NCI-H2227 treated with DMSO at 0.1 percent for 48 hours (cell line): Measurements from ENCODE around the gene SLC8A2.

ENCODE experiments used
- DNase-seq: peaks from one replicate; lab custom pipeline; 2025; lab: John Stamatoyannopoulos, UW

SLC8A2 gene, protein sequence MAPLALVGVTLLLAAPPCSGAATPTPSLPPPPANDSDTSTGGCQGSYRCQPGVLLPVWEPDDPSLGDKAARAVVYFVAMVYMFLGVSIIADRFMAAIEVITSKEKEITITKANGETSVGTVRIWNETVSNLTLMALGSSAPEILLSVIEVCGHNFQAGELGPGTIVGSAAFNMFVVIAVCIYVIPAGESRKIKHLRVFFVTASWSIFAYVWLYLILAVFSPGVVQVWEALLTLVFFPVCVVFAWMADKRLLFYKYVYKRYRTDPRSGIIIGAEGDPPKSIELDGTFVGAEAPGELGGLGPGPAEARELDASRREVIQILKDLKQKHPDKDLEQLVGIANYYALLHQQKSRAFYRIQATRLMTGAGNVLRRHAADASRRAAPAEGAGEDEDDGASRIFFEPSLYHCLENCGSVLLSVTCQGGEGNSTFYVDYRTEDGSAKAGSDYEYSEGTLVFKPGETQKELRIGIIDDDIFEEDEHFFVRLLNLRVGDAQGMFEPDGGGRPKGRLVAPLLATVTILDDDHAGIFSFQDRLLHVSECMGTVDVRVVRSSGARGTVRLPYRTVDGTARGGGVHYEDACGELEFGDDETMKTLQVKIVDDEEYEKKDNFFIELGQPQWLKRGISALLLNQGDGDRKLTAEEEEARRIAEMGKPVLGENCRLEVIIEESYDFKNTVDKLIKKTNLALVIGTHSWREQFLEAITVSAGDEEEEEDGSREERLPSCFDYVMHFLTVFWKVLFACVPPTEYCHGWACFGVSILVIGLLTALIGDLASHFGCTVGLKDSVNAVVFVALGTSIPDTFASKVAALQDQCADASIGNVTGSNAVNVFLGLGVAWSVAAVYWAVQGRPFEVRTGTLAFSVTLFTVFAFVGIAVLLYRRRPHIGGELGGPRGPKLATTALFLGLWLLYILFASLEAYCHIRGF

DNA sequence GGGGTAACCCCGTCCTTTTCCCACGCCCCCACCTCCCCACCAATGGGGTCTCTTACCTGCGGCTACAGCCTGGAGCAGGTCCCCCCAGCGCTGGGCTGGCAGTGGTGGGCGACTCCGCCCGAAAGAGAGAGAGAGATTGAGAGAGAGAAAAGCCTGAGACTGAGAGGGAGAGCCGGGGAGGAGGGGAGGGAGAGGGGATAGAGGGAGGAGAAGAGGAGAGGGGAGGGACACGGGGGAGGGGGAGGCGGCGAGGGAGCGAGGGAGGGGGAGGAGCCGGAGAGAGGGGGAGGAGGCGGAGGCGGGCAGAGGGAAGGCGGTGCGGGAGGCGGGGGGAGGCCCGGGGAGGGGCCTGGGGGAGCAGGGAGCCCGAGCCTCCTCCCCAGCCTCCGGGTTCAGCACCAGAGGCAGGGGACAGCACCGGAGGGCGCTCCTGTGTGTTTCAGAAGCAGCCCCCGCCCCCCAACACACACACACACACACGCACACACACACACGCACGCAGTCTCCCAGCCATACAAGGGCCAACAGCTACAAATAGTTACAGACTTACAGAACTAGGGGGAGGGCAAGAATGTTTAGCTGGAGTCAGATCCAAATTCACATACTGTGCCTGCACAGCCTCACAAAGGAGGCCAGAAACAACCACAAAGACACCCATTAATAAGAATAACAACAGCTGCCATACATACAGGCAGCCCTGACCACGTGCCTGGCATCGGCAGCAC lies at the start of gene SLC8A2:
Gene SLC8A2 (minus strand): TSS at position 161 of the 725 bp plus-strand sequence. CDS start 5,490 bp downstream, outside the sequence.
- peak; percentile 66 for DNase-seq

DNA sequence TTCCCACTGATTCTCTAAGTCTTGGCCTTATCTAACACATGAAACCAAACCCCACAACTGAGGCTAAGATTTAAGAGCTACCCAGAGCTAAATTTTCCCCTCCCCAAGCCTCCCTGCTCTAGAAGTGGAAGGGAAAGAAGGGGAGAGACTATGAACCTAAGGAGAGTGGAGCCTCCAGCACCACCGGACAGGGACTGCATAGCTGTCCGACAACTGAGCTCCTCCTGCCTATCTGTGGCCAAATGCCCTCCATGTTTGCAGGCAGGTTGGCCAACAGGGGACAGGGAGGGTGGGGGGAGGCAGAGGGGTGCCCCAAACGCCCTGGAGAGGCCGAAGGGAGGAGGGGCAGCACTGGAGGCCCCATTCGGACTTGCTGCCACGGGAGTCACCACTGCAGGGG lies 49.1 kb upstream of the SLC8A2 start:
- DNase-seq: no peak

DNA sequence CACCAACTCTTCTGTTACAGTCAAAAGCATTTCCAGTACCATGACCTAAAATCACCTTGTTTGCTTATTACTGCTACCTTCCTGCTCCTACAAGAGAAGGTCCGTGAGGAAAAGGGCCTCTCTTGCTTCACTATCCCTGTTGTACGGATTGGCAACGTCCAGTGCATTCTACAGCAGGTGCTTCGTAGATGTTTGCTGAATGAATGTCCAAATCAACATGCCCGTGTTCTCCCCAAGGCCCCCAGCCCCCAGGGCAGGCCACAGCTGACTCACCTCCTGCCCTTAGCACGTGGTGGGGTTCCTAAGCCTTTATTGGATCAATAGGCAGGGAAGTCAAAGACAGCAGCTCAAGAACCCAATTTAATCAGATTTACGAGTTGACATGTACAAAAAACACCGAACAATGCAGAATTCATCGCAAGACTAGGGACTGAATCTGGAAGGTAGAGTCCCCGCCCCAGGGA lies 48.7 kb upstream of the SLC8A2 start:
- no peak for DNase-seq

DNA sequence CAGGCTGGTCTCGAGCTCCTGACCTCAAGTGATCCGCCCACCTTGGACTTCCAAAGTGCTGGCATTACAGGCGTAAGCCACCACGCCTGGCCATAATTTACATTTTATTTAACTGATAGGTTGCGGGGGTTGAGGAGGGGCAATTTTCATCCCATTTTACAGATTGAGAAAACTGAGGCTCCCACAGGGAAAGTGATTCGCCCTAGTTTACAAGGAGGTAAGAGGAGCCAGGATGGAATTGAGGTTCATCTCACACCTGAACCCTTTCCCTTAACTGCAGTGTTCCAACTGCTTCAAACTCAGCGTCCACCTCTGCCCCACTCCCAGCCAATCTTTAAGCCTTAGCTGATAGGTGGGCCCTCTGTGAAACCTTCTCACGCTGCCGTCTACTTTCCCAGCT lies 47.2 kb upstream of the SLC8A2 start:
- DNase-seq: no peak

DNA sequence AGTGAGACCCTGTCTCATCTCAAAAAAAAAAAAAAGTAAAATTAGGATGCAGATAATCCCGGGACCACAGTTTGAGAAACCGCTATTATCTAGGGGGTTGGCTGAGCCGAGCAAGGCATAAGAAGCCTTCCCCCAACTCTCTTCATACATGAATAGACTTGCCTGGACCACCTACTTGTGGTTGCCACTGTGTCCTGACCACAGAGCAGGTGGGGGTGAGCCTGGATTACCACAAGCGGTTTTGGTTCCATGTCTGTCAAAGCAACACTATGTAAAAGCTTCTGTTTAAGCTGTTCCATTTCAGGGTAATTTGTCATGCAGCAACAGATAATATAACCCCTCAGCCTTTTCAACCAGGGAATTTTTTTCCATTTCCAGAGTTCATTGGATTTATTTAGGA lies 46.4 kb upstream of the SLC8A2 start:
- no peak for DNase-seq

DNA sequence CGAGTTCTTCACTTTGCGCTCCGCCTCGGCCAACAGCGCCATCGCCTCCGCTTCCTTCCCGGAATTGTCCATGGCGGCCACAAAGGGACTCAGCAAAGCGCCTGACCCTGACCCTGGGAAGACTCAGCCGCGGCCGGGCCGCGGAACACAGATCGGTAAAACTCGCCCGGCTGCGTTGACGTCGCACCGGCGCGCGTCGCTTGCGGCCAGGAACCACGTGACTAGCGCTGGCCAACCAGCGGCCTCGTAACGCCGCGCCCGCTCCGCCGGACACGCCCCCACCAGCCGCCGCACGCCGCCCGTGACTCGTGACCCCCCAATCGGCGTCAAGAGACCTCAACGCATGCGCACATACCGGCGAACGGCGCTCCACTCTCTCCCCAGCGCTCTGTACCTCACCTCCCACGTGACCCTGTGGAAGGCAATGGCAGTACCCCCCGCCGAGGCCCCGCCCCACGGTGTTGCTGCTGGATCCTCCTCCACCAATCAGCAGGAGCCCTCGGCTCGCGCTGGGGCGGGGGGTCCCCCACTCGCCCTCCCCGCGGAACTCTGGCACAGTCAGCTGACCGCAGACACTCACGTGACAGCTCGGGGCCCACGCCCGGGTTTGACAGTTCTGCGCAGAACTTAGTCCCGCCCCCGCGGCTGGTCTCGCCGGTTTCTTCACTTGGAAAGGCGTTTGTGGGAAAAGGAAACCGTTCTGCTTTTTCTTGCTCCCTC lies 43.3 kb upstream of the SLC8A2 start, which contains the start of gene NAPA:
Gene NAPA (minus strand): TSS at position 195 of the 720 bp plus-strand sequence. CDS start 123 bp downstream, at position 72.
- DNase-seq: peak; percentile 98

DNA sequence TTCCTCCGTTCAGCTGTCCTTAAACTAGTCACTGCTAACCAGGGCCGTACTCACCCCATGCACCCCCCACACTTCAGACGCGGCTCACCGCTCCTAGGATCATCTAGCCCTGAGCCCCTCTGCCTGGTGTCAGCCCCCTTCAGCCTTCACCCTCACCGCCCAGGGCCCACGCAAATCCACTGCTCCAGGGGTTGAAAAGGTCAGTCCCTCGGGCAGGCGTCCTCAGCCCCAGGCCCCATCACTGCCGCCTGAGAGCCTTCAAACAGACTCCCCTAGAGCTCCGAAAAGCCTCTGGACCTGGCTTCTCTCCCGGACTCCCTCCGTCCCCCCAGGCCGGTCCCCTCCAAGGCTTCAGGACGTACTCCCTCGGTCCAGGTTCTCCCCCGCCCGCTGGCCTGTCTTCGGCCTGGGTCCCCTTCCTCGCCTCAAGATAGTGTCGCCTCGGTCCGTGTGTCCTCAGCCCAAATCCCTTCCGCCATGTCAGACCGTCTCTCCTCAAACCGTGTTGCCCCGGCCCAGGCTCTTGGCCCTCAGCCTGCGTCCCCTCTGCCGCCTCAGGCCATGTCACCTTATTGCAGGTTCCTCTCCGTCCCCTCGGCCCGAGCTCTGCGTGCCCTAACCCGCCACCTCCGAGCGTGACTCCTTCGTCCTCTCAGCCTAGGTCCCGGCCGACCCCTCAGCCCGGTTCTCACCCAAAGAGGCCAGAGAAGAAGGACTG lies 42.6 kb upstream of the SLC8A2 start:
- DNase-seq: no peak

DNA sequence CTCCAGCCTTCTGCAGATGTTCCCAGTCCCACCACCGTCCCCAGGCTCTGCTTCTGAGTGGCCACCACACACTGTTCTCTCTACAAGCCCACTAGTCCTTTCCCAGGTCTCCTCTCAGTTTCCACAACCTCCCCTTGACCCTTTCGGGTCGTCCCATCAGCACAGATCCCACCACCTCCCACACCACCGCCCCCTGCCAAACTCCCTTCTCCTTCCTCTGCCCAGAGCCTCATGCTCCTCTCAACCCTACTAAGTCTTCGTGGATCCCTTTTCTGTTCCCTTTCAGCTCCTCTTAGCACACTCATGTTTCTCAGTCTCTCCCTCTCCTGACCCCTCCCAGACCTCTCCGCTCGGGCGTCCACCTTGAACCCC lies 41.2 kb upstream of the SLC8A2 start:
- DNase-seq: no peak

DNA sequence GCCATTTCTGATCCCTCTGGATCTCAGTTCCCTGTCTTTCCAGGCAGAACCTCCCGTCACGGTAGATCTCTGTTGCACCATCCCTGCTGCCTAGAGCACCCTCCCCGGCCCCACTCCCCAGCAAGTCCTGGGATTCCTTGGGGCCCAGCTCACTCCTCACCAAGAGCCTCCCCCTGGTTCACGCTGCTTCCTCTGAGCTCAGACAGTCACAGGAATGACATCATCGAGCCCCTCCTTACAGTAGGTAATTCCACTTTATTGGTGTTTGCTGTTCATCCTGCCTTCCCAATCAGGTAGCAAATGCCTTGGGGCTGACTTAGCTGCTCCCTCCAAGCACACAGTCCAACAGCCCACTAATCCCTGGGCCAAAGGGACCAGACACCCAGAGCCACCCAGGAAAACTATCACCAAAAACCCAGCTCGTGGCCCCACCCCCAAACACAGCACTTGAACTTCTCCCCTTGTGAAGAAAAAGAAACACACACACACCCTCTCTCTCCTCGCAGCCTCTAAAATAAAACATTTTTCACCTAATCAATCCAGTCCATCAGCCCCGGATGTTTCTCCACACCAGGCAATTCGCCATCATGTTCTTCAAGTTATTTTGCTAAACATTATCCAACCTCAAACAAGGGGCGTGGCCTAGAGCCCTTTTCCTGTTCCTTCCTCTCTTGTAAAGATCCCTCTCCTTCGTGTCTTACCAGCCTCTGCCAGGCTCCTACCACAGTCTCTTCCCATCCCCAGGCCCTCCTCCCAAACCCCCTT lies 40.7 kb upstream of the SLC8A2 start:
- DNase-seq: no peak

DNA sequence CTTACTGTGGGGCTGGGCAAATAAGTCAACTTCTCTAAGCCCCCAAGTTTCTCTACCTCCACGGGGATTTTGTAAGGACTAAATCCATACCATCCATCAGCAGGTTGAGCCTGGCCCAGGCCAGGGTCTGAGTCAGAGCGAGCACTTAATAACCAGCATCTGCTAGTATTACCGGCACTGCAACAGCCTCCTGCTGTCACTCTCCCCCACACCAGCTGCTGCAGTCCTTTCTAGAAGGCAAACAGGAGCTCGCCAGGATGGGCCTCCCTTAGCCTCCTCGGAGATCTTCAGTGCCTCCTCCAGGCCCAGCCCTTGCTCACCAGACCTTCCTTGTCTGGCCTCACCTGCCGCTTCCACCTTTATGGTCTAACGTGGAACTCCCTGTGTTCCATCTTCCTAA lies 40.0 kb upstream of the SLC8A2 start:
- DNase-seq: no peak

DNA sequence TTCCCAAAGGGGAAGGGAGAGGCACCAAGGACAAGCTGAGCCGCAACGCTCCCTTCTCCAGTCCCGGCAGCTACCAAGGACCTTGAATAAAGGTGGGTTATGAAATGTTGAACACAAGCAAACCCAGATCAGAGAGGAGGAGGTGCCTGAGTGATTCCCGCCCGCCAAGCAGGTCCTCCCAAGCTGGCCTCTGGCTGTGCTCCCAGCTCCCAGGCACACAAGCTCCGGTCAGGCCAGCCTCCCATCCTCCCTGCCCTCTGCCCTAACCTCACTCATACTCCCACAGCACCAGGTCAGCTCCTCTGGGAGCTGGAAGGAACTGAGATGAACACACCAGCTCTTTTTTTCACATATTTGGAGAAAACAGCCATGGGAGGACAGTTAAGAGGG lies 39.4 kb upstream of the SLC8A2 start:
- no peak for DNase-seq

DNA sequence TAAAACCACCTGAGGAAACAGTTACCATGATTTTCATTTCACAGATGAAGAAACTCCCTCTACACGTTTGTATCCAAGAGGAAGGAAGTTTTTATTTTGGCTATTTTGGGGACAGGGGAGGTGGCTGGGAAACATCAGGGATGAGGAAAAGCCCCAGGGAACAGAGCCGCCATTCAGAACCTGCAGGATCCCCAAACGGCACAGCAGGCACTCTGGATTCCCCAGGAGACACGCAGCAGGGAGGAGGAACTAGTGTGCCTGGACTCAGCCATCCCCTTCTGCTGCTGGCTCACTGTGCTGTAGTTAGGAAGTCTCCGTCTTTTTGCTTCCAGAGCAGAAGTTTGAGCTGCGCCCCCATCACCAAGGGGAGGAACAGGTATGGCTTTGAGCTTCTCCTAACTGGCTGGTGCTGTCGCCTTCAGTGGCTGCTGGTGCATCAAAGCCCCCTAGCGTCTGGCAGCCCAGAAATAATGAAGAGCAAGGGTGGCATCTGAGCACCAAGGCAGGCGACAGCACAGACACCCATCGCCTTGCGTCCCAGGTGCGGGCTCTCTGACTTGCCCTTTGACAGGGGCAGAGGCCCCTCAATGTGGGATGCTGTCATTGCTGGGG lies 38.9 kb upstream of the SLC8A2 start:
- DNase-seq: no peak

DNA sequence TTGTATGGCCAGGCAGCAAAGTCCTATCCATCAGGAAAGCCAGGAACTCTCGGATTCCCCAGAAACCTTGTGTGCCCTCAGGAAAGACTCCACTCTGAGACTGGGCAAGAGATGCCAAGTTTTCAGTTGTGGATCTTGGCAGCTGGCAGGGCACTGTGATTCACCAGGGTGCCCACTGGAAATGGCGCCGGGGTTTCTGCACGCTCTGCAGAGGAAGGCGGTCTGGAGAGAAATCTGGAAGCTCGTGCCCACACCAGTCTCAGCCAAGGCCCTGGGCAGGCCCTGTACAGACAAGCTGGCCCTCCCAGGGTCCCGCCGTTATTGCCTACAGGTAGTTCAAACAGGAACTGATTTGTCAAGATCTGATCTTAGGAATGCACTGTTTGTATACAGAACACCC lies 38.3 kb upstream of the SLC8A2 start:
- no peak for DNase-seq

DNA sequence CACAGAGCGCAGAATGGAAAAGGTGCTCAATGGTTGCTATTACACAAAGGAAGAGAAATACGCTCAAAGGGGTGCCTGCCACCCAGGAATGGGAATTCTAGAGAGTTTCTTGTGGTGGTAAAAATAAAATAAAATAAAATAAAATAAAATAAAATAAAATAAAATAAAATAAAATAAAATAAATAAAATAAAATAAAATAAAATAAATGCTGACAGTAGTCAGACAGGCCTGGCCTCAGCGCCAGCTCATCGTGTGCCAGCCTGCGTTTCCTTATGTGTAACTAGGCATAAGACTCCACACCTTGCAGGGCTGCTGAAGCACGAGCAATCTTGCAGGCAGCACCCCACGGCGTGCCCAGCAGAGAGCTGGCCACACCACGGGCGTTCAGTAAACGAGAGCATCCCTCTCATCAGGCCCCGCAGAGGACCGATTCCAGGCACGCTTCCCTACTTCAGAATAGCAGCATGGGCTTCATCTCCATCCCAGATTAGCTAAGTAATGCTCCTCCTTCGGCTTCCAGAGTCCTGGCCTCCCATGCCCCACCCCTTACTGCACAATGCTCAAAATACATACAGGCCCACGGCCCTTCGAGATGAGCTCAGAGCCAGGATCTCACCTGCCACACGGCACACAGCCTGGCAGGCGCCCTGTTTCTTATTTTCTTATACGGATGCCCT lies 37.6 kb upstream of the SLC8A2 start:
- no peak for DNase-seq

DNA sequence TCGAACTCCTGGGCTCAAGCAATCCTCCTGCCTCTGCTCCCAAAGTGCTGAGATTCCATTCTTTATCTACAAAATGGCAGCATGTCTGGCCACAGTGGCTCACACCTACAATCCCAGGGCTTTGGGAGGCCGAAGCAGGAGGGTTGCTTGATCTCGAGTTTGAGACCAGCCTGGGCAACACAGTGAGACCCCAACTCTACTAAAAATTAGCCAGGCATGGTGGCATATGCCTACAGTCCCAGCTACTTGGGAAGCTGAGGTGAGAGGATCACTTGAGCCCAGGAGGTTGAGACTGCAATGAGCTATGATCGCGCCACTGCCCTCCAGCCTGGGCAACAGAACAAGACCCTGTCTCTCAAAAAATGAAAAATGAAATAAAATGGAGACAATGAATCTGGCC lies 37.0 kb upstream of the SLC8A2 start:
- no peak for DNase-seq

DNA sequence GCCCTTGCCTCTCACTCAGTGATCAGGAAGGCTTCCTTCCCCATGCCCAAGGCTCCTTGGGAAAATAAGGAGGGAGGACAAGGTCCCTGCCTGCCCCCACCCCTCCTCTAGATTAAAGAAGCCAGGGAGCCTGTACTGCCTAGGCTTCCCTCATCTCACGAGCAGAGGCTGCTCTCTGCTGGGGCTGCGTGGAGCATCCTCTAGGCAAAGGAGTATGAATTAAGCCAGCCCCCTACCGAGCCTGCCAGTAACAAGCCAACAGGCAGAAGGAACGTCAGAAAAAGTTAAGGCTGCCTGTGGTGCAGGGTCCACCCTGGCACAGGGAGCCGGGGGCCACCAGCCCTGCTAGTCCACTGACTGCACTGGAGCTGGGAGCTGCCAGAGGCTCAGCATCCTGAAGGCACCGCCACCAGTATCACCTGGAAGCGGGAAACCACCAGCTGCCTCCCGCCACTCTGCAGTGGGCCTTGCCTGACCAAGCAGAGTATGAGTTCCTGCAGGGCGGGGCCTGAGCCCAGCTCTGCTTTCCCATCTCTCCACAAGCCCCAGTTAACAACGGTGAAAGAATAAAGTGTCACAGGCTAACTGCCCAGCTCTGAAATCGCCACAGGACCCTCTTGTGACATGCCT lies 36.3 kb upstream of the SLC8A2 start:
- peak; percentile 37 for DNase-seq

DNA sequence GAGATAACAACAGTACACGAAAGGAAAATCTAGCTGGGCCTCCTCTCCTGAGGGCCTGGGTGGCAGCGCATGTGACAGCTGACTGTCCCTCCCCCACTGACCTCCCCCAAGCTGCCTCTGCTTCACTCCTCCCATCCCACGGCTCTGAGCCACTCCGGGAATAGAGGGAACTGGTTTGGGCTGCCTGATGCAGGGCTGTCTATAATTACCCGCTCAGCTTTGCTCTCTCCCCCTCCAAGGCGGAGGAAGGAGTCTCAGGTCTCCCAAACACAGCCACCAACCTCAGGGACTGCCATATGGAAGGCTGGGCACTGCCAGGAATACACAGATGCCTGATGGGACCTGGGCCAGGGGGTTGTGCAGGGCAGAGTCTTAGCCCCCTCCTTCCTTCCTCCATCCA lies 35.3 kb upstream of the SLC8A2 start:
- DNase-seq: peak; percentile 50

DNA sequence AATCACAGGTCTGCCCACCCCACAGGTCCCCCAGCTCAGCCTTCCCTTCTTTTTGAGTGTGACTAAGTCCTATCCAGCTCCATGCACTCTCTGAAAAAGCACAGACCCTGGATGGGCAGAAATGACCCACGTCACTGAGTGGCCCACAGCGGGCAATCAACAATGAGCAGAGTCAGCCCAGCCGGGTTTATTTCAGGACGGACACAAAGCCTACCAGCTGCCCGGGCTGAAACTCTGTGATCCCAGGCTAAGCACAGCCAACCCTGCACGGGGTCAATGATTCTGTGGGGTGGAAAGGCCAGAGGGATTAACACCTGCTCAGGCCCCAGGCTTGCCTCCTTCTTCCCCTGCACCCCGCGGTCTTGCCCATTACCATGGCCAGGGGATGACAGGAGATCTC lies 34.8 kb upstream of the SLC8A2 start:
- no peak for DNase-seq

DNA sequence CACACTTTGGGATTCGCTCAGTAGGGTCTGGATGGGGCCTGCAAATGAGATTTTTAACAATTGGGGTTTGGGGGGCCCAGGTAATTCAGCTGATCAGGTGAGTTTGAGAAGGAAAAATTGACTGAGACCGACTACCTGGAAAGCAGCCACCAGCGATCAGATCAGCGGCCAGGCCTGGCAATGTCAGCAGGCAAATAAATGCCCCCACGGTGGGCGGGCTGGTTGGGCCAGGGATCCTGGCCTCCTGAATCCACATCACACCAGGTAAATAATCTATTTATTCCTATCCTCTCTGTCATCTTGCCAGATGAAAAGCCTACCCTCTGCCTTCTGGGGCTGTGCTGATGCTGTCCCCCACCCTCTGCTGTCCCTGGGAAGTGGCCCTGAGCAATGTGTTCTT lies 33.8 kb upstream of the SLC8A2 start:
- no peak for DNase-seq
